K562 (cell line): ENCODE measurements around the gene SCYGR1. TPM values are rescaled to one million over a fixed set of nuclear protein-coding genes. Genes with fewer than 3 reads are reported as not detected.

Experiments used
- ATAC-seq: fragments of 200-7000 bp; cut with Tn5 transposase; 3 replicates; pipeline ENCODE4 v1.9.1; 2020; ENCODE audit warnings: moderate library complexity
- BruUV-seq: library from RNA; stranded (reverse); fragments of 400-500 nt; replicated peaks from 2 replicates; lab custom pipeline; 2021; lab: Mats Ljungman, UMichigan
- CTCF ChIA-PET: fragments of 300-600 bp; formaldehyde crosslinking; extraction: SDS; loops from one replicate; lab custom pipeline; 2021; ENCODE audit warnings: low intra/inter-chr PET ratio; lab: Yijun Ruan, JAX
- POLR2A ChIA-PET: fragments of 300-600, 350-650 bp; sonication (Branson Sonifier 250); formaldehyde crosslinking; extraction: SDS; loops from one replicate; lab custom pipeline; 2021; ENCODE audit warnings: antibody characterized with exemption, inconsistent platforms; lab: Yijun Ruan, JAX
- DNase-seq, 4 experiments: peaks; one replicate each; pipeline versions ENCODE4 v3.0.0 to v3.0.0-alpha.2; 2011 to 2018; ENCODE audit warnings: low spot score in 3 of 4, mixed read lengths in 3 of 4; ENCODE audit errors: extremely low read depth in 1 of 4
- FAIRE-seq: peaks from 2 replicates; lab custom pipeline; 2011; peaks lifted over from hg19 to GRCh38; lab: Jason Lieb, UNC
- H2AFZ ChIP-seq: 2 replicates; pipeline ENCODE4 v1.6.0; 2011; ENCODE audit warnings: low read depth, low read length, control low read depth, inconsistent platforms
- H3K27ac ChIP-seq: fragments of 200-600 bp; 3 replicates; pipeline ENCODE4 v1.8.0; 2011; ENCODE audit warnings: low read depth, mild to moderate bottlenecking, control low read depth, inconsistent platforms, low read length, moderate library complexity, mixed read lengths; ENCODE audit errors: extremely low read depth
- H3K27me3 ChIP-seq, 2 experiments: fragments of 300-600 bp in 1 of 2; 2 replicates in 1 of 2; 3 replicates in 1 of 2; pipeline versions ENCODE4 v1.6.0 to v1.8.0; 2011; ENCODE audit warnings: inconsistent platforms in 2 of 2, low read length in 2 of 2, mild to moderate bottlenecking in 1 of 2, mixed read lengths in 1 of 2, moderate library complexity in 1 of 2; ENCODE audit not compliant: control insufficient read depth in 2 of 2, insufficient read depth in 2 of 2
- H3K36me3 ChIP-seq: fragments of 300-600 bp; 3 replicates; pipeline ENCODE4 v1.8.0; 2011; ENCODE audit warnings: mild to moderate bottlenecking, low read length, inconsistent platforms; ENCODE audit not compliant: control insufficient read depth, insufficient read depth
- H3K4me1 ChIP-seq, 2 experiments: fragments of 200-600 bp in 1 of 2; replicated peaks in 1 of 2; 2 replicates in 1 of 2; 3 replicates in 1 of 2; pipeline versions ENCODE4 v1.5.1 to v1.8.0; 2011; ENCODE audit warnings: inconsistent platforms in 2 of 2, low read length in 2 of 2, mild to moderate bottlenecking in 1 of 2, mixed read lengths in 1 of 2, moderate library complexity in 1 of 2; ENCODE audit not compliant: control insufficient read depth in 2 of 2, insufficient read depth in 2 of 2
- H3K4me2 ChIP-seq: 2 replicates; pipeline ENCODE4 v1.6.1; 2011; ENCODE audit warnings: low read length, control low read depth, inconsistent platforms, mixed read lengths; ENCODE audit not compliant: insufficient read depth
- H3K4me3 ChIP-seq: fragments of 200-600 bp; sonication (generic), shearing (Covaris generic); 2 replicates; pipeline ENCODE4 v1.5.1; 2016; ENCODE audit warnings: control low read depth, inconsistent platforms
- H3K79me2 ChIP-seq: fragments of 200-600 bp; 3 replicates; pipeline ENCODE4 v1.8.0; 2011; ENCODE audit warnings: low read length, inconsistent platforms; ENCODE audit not compliant: control insufficient read depth, insufficient read depth
- H3K9ac ChIP-seq, 2 experiments: 2 replicates each; pipeline versions ENCODE4 v1.6.0 to v1.6.1; 2011; ENCODE audit warnings: low read depth in 2 of 2, low read length in 2 of 2, control low read depth in 1 of 2, inconsistent platforms in 1 of 2, mild to moderate bottlenecking in 1 of 2, mixed read lengths in 1 of 2; ENCODE audit not compliant: insufficient read depth in 1 of 2
- H3K9me1 ChIP-seq: one replicate; pipeline ENCODE4 v1.6.0; 2011; ENCODE audit warnings: inconsistent platforms, mild to moderate bottlenecking, low read length, moderate library complexity; ENCODE audit not compliant: control insufficient read depth, insufficient read depth
- H3K9me3 ChIP-seq: replicated peaks from 2 replicates; pipeline ENCODE4 v1.5.1; 2011; ENCODE audit warnings: low read depth, low read length, inconsistent platforms; ENCODE audit not compliant: control insufficient read depth, insufficient read depth
- H4K20me1 ChIP-seq: replicated peaks from 2 replicates; pipeline ENCODE4 v1.6.1; 2011; ENCODE audit warnings: low read length, inconsistent platforms, mixed read lengths; ENCODE audit not compliant: control insufficient read depth, insufficient read depth
- CSDE1 ChIP-seq, 2 experiments: fragments of 450-650 bp; IDR thresholded peaks; 2 replicates each; pipeline ENCODE4 v1.6.1; 2016; ENCODE audit warnings: mild to moderate bottlenecking in 1 of 2
- ESRRB ChIP-seq: fragments of 250-450 bp; sonication (Bioruptor Pico); IDR thresholded peaks from 2 replicates; pipeline ENCODE4 v1.5.0; 2020; ENCODE audit warnings: mild to moderate bottlenecking, moderate library complexity, borderline replicate concordance
- HMG20B ChIP-seq: fragments of 250-450 bp; sonication (Bioruptor Pico); IDR thresholded peaks from 2 replicates; pipeline ENCODE4 v1.5.0; 2021; ENCODE audit warnings: mild to moderate bottlenecking
- KLF10 ChIP-seq: fragments of 250-450 bp; sonication (Bioruptor Pico); IDR thresholded peaks from 2 replicates; pipeline ENCODE4 v1.6.1; 2021; ENCODE audit warnings: matching md5 sums
- MAZ ChIP-seq, 2 experiments: fragments of 450-650 bp in 1 of 2; sonication (generic) in 1 of 2; formaldehyde crosslinking; IDR thresholded peaks in 1 of 2; conservative IDR thresholded peaks in 1 of 2; 2 replicates each; pipeline versions ENCODE4 v1.4.0 to v1.5.0; 2020; ENCODE audit warnings: mild to moderate bottlenecking in 1 of 2, missing genetic modification reagents in 1 of 2
- POLR2AphosphoS2 ChIP-seq: IDR thresholded peaks from 2 replicates; pipeline ENCODE4 v1.6.1; 2012; ENCODE audit warnings: low read length, improper control_type of control experiment
- SNRNP70 ChIP-seq: fragments of 200-400 bp; formaldehyde crosslinking; optimal IDR thresholded peaks from 2 replicates; pipeline ENCODE3; 2017; ENCODE audit warnings: low read depth, low read length
- TBP ChIP-seq: optimal IDR thresholded peaks from 2 replicates; pipeline ENCODE3; 2011; ENCODE audit warnings: low read depth, low read length, improper control_type of control experiment
- ZNF354B ChIP-seq: fragments of 250-450 bp; sonication (Bioruptor Pico); IDR thresholded peaks from 2 replicates; pipeline ENCODE4 v1.4.0; 2020
- ZNF431 ChIP-seq: sonication (generic); formaldehyde crosslinking; IDR thresholded peaks from 2 replicates; pipeline ENCODE4 v1.8.0; 2022; ENCODE audit warnings: mild to moderate bottlenecking, missing genetic modification reagents
- WGBS: fragments of 100-300 bp; shearing (Covaris generic); methylation state at CpG from one replicate; pipeline ENCODE4 v1.1.6; 2016; ENCODE audit warnings: low coverage, mixed read lengths; ENCODE audit not compliant: insufficient coverage; ENCODE audit errors: missing lambda C conversion rate; 5-methylcytosine and 5-hydroxymethylcytosine counted together
- in situ Hi-C: fragments of 300-500 bp; cut with MboI; formaldehyde crosslinking; loops from 4 replicates; pipeline ENCODE4 v1.15.0; 2018; ENCODE audit warnings: inconsistent platforms, mixed read lengths
- intact Hi-C: fragments of 100-400 bp; cut with micrococcal nuclease; formaldehyde crosslinking; loops from 2 replicates; pipeline ENCODE4 v1.14.2; 2022
- polyA plus RNA-seq, 8 experiments: library from polyadenylated mRNA; depleted of rRNA in 4 of 8; stranded (reverse) in 5 of 8; unstranded in 3 of 8; fragments of >200 nt; fragmentation: Nextera tagmentation in 2 of 8; fragmentation: Illumina TruSeq in 1 of 8; extraction: Ambion mirVana in 2 of 8; extraction: Trizol in 1 of 8; gene quantifications; 2 replicates each; pipeline versions ENCODE4 v1.2.1 to v1.2.3, GENCODE V29; 2011 to 2014; ENCODE audit warnings: inconsistent platforms in 1 of 8, missing spikeins in 1 of 8
- total RNA-seq, 7 experiments: library from RNA; depleted of rRNA in 6 of 7; stranded (reverse); fragments of >200 nt in 6 of 7; fragmentation: Illumina TruSeq in 2 of 7; extraction: Trizol in 2 of 7; gene quantifications; 2 replicates each; pipeline versions ENCODE4 v1.2.1 to v1.2.3, GENCODE V29; 2011 to 2021; ENCODE audit warnings: low replicate concordance in 1 of 7
- TF ChIP-seq, protein P1 (sequence below): fragments of 450-650 bp; IDR thresholded peaks from 2 replicates; pipeline ENCODE4 v1.6.1; 2016; ENCODE audit warnings: borderline replicate concordance
- TF ChIP-seq, protein P2 (sequence below), 2 experiments: fragments of 450-650 bp; conservative IDR thresholded peaks; 2 replicates each; pipeline ENCODE4 v1.6.1; 2017; ENCODE audit warnings: mild to moderate bottlenecking in 2 of 2, moderate library complexity in 2 of 2
- TF ChIP-seq, protein P3 (sequence below): fragments of 450-650 bp; formaldehyde crosslinking; IDR thresholded peaks from 2 replicates; pipeline ENCODE4 v1.4.0; 2020; ENCODE audit warnings: mild to moderate bottlenecking

The SCYGR1 gene
- total and polyA plus RNA-seq, 9 of the 15 experiments (the other 6 are each of a cell fraction or from before 2014, with no cell fraction given): not detected

DNA sequence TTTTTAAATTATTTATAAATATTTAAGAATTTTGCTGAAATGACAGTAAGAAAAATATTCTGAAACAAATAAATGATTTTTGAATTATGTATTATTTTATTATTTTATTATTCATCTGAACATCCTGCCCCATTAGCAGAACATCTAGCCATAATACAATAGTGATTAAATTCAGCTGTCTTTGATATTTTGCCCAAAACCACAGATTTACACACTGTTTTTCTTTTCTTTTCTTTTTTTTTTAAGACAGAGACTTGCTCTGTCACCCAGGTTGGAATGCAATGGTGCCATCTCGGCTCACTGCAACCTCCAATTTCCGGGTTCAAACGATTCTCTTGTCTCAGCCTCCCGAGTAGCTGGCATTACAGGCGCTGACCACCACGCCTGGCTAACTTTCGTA is 1.9 kb upstream of the SCYGR1 start:
- no peak for ATAC-seq
- Histone ChIP-seq H3K36me3 (no peaks in the 10 kb centered on the region), H3K4me2 (no peak overlapping the region), H3K9me1 (no peaks in the 10 kb centered on the region), H3K27me3 (peaks cover 0 to 5% of the 10 kb centered on the region in 2 experiments; a peak in 1 of 5 replicates), H3K4me3 (no peak overlapping the region), H3K9me3 (no peaks in the 10 kb centered on the region), H3K4me1 (peaks cover 0 to 3% of the 10 kb centered on the region in 2 experiments; a peak in 2 of 5 replicates), H4K20me1 (no peaks in the 10 kb centered on the region), H3K9ac (no peak overlapping the region), H3K79me2 (no peaks in the 10 kb centered on the region), H2AFZ (no peak overlapping the region), H3K27ac (no peak overlapping the region)
- no TSS peak for BruUV-seq
- no peak for DNase-seq
- ChIA-PET POLR2A (no interaction called here), CTCF (no interaction called here)
- TF ChIP-seq CSDE1 (IDR thresholded peaks at IDR 0.05) (no peak), MAZ (CRISPR knock-in tag; conservative IDR thresholded peaks at IDR 0.05 in 1 of 2, IDR thresholded peaks at IDR 0.05 in 1 of 2) (no peak), ZNF431 (CRISPR knock-in tag) (no peak), KLF10 (no peak), ESRRB (CRISPR knock-in tag) (no peak)
- no peak for FAIRE-seq
- WGBS: 25% methylated on average over 6 of the region's 7 CpGs
- intact Hi-C loops: loop anchor here (10.0 kb wide), 1 partner anchor 475 kb away; no protein-coding TSS in a partner anchor
- in situ Hi-C loops: no loop called here

DNA sequence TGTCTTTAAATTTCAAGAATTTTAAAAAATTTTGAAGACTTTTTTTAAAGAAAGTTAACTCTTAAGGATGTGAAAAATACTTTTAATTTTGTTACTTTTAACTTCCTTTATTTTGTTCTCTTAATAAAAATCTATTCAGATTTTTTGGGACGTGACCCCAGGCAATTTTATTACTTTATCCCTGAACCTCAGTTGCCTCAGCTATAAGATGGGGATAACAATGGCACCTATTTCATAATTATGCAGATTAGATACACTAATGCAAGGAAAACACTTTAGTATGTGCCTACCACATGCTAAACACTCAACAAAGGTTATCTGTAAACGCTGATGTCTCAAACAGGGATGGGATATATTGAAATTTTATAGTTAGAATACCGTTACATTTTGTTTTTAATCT is 1.5 kb upstream of the SCYGR1 start:
- Histone ChIP-seq H4K20me1 (no peaks in the 10 kb centered on the region), H3K36me3 (no peaks in the 10 kb centered on the region), H3K79me2 (no peaks in the 10 kb centered on the region), H3K4me2 (no peak overlapping the region), H3K9me3 (no peaks in the 10 kb centered on the region), H3K9ac (no peak overlapping the region), H3K27ac (no peak overlapping the region), H3K4me3 (no peak overlapping the region), H3K4me1 (peaks cover 0 to 7% of the 10 kb centered on the region in 2 experiments; a peak in 2 of 5 replicates), H2AFZ (no peak overlapping the region), H3K27me3 (peaks cover 0 to 5% of the 10 kb centered on the region in 2 experiments; a peak in 1 of 5 replicates), H3K9me1 (no peaks in the 10 kb centered on the region)
- DNase-seq (no peak), ATAC-seq (no peak), FAIRE-seq (no peak)
- ChIA-PET CTCF (no interaction called here), POLR2A (no interaction called here)
- intact Hi-C loops (no loop called here), in situ Hi-C loops (no loop called here)
- WGBS: 14% methylated on average over 3 of the region's 3 CpGs
- BruUV-seq: no TSS peak
- TF ChIP-seq SNRNP70: no peak
- no peak for TF ChIP-seq HMG20B
- no peak for TF ChIP-seq POLR2AphosphoS2
- no peak for TF ChIP-seq ZNF354B (CRISPR knock-in tag)
- TF ChIP-seq, protein P1, sequence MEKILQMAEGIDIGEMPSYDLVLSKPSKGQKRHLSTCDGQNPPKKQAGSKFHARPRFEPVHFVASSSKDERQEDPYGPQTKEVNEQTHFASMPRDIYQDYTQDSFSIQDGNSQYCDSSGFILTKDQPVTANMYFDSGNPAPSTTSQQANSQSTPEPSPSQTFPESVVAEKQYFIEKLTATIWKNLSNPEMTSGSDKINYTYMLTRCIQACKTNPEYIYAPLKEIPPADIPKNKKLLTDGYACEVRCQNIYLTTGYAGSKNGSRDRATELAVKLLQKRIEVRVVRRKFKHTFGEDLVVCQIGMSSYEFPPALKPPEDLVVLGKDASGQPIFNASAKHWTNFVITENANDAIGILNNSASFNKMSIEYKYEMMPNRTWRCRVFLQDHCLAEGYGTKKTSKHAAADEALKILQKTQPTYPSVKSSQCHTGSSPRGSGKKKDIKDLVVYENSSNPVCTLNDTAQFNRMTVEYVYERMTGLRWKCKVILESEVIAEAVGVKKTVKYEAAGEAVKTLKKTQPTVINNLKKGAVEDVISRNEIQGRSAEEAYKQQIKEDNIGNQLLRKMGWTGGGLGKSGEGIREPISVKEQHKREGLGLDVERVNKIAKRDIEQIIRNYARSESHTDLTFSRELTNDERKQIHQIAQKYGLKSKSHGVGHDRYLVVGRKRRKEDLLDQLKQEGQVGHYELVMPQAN: no peak
- TF ChIP-seq, protein P2, sequence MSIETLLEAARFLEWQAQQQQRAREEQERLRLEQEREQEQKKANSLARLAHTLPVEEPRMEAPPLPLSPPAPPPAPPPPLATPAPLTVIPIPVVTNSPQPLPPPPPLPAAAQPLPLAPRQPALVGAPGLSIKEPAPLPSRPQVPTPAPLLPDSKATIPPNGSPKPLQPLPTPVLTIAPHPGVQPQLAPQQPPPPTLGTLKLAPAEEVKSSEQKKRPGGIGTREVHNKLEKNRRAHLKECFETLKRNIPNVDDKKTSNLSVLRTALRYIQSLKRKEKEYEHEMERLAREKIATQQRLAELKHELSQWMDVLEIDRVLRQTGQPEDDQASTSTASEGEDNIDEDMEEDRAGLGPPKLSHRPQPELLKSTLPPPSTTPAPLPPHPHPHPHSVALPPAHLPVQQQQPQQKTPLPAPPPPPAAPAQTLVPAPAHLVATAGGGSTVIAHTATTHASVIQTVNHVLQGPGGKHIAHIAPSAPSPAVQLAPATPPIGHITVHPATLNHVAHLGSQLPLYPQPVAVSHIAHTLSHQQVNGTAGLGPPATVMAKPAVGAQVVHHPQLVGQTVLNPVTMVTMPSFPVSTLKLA (conservative IDR thresholded peaks at IDR 0.05): no peak
- TF ChIP-seq, protein P3, sequence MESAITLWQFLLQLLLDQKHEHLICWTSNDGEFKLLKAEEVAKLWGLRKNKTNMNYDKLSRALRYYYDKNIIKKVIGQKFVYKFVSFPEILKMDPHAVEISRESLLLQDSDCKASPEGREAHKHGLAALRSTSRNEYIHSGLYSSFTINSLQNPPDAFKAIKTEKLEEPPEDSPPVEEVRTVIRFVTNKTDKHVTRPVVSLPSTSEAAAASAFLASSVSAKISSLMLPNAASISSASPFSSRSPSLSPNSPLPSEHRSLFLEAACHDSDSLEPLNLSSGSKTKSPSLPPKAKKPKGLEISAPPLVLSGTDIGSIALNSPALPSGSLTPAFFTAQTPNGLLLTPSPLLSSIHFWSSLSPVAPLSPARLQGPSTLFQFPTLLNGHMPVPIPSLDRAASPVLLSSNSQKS (CRISPR knock-in tag): no peak
- no peak for TF ChIP-seq TBP
